Chondrocyte (in vitro differentiated cells): Measurements from ENCODE around the gene CASZ1. TPM values are rescaled to one million over a fixed set of nuclear protein-coding genes. Genes with fewer than 3 reads are reported as not detected.
A peak's percentile ranks its signal among the peaks of the same experiment; 100 is the strongest.

ENCODE experiments used
- DNase-seq: peaks from one replicate; pipeline ENCODE4 v3.0.0; 2021; ENCODE audit warnings: mixed read lengths, low spot score
- H3K27ac Mint-ChIP-seq: one replicate; pipeline ENCODE4 v1.8.0; 2021; ENCODE audit warnings: mild to moderate bottlenecking, moderate library complexity, mixed read lengths; ENCODE audit not compliant: unreplicated experiment
- H3K27me3 Mint-ChIP-seq: 2 replicates; pipeline ENCODE4 v1.8.0; 2021; ENCODE audit warnings: low read depth, mixed read lengths
- H3K36me3 Mint-ChIP-seq: 2 replicates; pipeline ENCODE4 v1.8.0; 2021; ENCODE audit warnings: low read depth, mixed read lengths
- H3K4me1 Mint-ChIP-seq: 2 replicates; pipeline ENCODE4 v1.8.0; 2021; ENCODE audit warnings: low read depth, mild to moderate bottlenecking, mixed read lengths
- H3K4me3 Mint-ChIP-seq: one replicate; pipeline ENCODE4 v1.8.0; 2021; ENCODE audit warnings: mild to moderate bottlenecking, moderate library complexity, mixed read lengths; ENCODE audit not compliant: unreplicated experiment
- H3K9me3 Mint-ChIP-seq: 2 replicates; pipeline ENCODE4 v1.8.0; 2021; ENCODE audit warnings: low read depth, mixed read lengths
- total RNA-seq: library from RNA; stranded (reverse); gene quantifications from 3 replicates; pipeline ENCODE4 v1.2.1, GENCODE V29; 2021
- TF ChIP-seq, protein P1 (sequence below): fragments of 200-600 bp; sonication (generic); IDR thresholded peaks from 2 replicates; pipeline ENCODE4 v1.5.0; 2021; ENCODE audit warnings: antibody characterized with exemption, mild to moderate bottlenecking, moderate library complexity

The CASZ1 gene
- total RNA-seq, 1 donor from 2014 or later = 4.1 TPM

DNA sequence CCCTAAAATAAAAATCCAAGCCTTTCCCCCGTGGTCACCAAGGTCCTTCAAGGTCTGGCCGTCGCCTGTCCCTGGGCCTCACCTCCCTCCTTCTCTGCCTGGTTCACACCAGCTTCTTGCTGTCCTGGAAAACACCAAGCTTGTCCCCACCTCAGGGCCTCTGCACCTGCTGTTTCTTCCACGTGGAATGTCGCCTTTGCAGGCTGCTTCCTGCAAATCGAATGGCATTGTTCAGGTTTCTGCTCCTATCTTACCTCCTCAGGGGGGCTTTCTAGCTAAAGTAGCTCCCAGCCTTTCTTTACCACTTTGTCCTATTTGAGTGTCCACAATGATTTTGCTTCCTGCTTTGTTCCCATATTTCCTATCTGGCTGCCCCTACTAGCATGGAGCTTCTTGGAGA lies 3.3 kb upstream of the CASZ1 start:
- Mint-ChIP-seq H3K9me3 (no peaks in the 10 kb centered on the region), H3K27me3 (peaks cover 65% of the 10 kb centered on the region), H3K36me3 (peaks cover 2% of the 10 kb centered on the region), H3K27ac (no peak overlapping the region), H3K4me3 (no peak overlapping the region), H3K4me1 (peaks cover 5% of the 10 kb centered on the region)
- no peak for DNase-seq
- TF ChIP-seq, protein P1, sequence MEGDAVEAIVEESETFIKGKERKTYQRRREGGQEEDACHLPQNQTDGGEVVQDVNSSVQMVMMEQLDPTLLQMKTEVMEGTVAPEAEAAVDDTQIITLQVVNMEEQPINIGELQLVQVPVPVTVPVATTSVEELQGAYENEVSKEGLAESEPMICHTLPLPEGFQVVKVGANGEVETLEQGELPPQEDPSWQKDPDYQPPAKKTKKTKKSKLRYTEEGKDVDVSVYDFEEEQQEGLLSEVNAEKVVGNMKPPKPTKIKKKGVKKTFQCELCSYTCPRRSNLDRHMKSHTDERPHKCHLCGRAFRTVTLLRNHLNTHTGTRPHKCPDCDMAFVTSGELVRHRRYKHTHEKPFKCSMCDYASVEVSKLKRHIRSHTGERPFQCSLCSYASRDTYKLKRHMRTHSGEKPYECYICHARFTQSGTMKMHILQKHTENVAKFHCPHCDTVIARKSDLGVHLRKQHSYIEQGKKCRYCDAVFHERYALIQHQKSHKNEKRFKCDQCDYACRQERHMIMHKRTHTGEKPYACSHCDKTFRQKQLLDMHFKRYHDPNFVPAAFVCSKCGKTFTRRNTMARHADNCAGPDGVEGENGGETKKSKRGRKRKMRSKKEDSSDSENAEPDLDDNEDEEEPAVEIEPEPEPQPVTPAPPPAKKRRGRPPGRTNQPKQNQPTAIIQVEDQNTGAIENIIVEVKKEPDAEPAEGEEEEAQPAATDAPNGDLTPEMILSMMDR = no peak

DNA sequence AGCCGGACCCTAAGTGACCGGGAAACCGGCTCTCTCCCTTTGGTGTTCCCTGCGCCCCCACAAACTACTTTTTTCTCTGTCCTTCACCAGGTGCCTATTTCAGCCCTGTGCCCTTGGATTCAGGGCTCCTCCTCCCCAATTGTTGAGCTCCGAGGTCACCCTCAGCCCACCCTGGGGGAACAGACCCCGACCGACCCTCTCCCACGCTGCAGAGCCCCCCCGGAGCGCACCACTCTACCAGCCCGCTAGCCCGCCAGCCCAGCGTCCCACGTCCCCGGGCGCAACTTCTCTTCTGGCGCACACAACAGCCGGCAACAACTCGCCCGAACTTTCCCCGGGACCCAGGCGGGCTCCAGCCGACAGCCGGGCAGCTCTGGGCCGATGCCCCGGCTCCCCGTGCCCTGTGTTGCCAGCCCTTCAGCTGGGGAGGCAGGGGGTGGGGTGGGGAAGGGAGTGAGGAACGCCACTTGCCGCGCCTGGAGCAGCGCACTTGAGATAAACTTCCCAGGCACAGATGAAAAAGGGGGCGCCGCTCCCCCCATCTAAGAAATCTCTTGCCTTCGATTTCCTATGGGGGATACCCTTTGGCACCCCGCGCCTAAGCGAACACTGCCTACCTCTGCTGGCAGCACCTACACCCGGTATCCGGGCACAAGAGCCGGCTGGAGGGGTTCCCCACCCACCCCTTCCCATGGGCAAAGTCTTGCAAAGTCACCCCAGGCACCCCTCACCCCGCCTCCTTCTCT lies 997 bp downstream of the CASZ1 start:
- peaks cover 19% of the 10 kb centered on the region for H3K4me1 Mint-ChIP-seq
- H3K27me3 Mint-ChIP-seq = peaks cover 37% of the 10 kb centered on the region
- H3K36me3 Mint-ChIP-seq = peaks cover 2% of the 10 kb centered on the region
- TF ChIP-seq, protein P1 = no peak
- peak overlapping the region; percentile 77 for H3K4me3 Mint-ChIP-seq
- H3K9me3 Mint-ChIP-seq = no peaks in the 10 kb centered on the region
- no peak for DNase-seq
- H3K27ac Mint-ChIP-seq = no peak overlapping the region

DNA sequence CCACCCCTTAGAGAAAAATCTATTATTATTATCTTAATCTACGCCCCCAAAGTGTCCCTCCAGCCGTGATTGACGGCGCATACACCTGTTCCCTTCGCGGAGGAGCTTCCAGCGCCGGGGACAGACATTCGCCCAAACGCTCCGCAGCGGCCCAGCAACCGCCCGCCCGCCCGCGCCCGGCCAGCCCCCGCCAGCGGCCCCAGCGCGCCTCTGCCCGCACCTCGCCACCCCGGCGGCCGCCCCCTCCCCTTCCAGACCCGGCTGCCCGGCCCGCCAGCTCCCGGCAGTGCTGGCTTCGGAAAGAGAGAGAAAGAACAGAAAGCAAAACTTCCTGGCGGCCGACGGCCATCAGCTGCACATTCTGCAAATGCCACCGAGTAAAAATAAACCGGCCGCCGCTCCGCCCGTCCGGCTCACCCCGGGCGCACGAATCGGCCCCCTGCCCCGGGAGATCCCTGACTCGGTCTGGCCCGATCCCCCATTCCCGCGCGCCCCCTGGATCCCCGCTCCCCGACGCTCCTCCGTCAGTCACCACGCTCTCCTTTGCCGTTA lies 1.6 kb downstream of the CASZ1 start:
- Mint-ChIP-seq H3K36me3 (peaks cover 2% of the 10 kb centered on the region), H3K9me3 (no peaks in the 10 kb centered on the region), H3K27me3 (peaks cover 31% of the 10 kb centered on the region), H3K4me3 (peak overlapping the region; percentile 77), H3K27ac (no peak overlapping the region), H3K4me1 (peaks cover 19% of the 10 kb centered on the region)
- peak; percentile 53 for DNase-seq
- TF ChIP-seq, protein P1 = no peak

DNA sequence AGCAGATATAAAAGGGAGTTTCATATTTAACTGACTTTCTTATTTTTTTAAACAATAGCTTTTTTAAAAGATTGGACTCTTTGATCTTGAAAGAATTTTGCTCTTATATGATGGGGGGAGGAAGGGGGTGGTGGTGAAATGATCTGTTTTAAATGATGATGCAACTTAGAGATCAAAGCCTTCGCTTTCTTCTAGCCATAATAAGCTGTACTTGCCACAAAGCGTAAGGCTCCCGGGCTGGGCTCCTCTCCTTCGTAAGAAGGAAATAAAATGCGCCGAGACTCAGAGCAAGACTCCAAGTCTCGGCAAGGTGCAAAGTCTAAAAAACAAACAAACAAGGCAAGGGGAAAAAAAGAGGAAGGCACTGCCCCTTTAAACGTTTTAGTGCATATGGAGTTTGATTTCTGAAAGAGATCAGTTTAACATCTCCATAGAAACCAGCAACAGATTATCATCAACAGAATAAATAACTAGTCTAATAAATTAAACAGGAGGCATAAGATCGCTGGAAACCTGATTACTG lies 3.3 kb downstream of the CASZ1 start:
- Mint-ChIP-seq H3K27me3 (peaks cover 18% of the 10 kb centered on the region), H3K4me3 (peak overlapping the region; percentile 51), H3K9me3 (no peaks in the 10 kb centered on the region), H3K4me1 (peaks cover 19% of the 10 kb centered on the region), H3K27ac (no peak overlapping the region), H3K36me3 (no peaks in the 10 kb centered on the region)
- TF ChIP-seq, protein P1 = no peak
- no peak for DNase-seq

DNA sequence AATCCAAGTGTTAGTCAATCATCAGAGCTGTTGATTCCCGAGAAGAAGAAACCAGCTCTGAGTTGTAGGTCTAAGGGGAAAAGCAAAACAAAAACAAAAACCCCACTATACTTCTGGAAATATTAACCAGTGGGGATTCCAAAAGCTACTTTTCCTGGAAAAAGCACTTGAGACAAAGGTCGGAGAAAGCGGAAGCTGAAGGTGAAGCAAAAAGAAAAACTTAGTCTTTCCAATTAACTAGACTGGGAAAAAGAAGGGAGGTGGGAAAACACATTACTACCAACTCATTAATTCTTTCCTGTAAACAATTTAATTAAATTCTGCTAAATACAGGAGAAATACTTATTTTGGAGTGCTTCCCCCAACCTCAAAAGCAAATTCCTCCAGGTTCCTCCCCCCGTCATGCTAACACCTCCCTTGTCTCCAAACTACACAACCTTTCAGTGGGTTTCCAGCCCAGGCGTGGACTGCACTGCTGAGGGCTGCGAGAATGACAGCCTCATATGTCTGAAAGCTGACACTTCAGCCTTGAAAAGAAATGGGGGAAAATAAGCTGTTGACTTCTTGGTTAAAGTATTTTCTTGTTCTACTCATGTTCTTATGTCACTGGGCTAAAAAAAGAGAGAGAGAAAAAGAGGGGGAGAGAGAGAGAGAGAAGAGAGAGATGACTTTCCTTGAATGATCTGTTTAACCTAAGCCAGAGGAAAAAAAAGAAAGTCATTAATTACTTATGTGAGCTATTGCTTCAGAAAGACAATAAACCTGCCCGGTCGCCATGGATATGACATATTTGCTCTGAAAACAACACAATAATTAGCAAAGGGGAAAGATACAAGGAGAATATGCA lies 5.1 kb downstream of the CASZ1 start:
- Mint-ChIP-seq H3K36me3 (peaks cover 1% of the 10 kb centered on the region), H3K27me3 (peaks cover 32% of the 10 kb centered on the region), H3K27ac (no peak overlapping the region), H3K4me3 (no peak overlapping the region), H3K9me3 (no peaks in the 10 kb centered on the region), H3K4me1 (peaks cover 19% of the 10 kb centered on the region)
- DNase-seq = no peak
- TF ChIP-seq, protein P1 = no peak
